ENCODE data around the gene KLHL29. TPM values are rescaled to one million over a fixed set of nuclear protein-coding genes. Genes with fewer than 3 reads are reported as not detected.

The KLHL29 gene
- total and polyA plus RNA-seq, 9 donors: 3.0 to 6.6 (median 3.9) TPM

GRCh38 chr2:23594460-23594825 lies 209.5 kb downstream of the KLHL29 start:
- Histone ChIP-seq H3K4me3 (no peak overlapping the region), H3K36me3 (no peaks in the 10 kb centered on the region), H3K9me3 (no peaks in the 10 kb centered on the region), H3K4me1 (ENCODE audit: insufficient read depth) (peaks cover 16% of the 10 kb centered on the region), H3K27me3 (no peaks in the 10 kb centered on the region), H3K27ac (no peak overlapping the region)
- TF ChIP-seq POLR2A (IDR thresholded peaks at IDR 0.05) (no peak), EP300 (IDR thresholded peaks at IDR 0.05) (no peak), CTCF (IDR thresholded peaks at IDR 0.05) (no peak)
- intact Hi-C loops (cut with DNase I): no loop called here
- WGBS, 3 donors: 29 to 47% (median 37%) methylated on average over 3 of the region's 3 CpGs
- DNase-seq: no peak

- no peak for TF ChIP-seq EP300 (IDR thresholded peaks at IDR 0.05)
- TF ChIP-seq POLR2A (IDR thresholded peaks at IDR 0.05): no peak
- TF ChIP-seq CTCF (IDR thresholded peaks at IDR 0.05): no peak
- Histone ChIP-seq H3K9me3 (no peaks in the 10 kb centered on the region), H3K4me3 (no peak overlapping the region), H3K27me3 (no peaks in the 10 kb centered on the region), H3K27ac (no peak overlapping the region), H3K4me1 (ENCODE audit: insufficient read depth) (peaks cover 14% of the 10 kb centered on the region), H3K36me3 (no peaks in the 10 kb centered on the region)
- peak in 1 of 5 donors; percentile 11 for DNase-seq
- WGBS, 3 donors: 79 to 83% (median 81%) methylated on average over 7 of the region's 7 CpGs
- intact Hi-C loops (cut with DNase I): no loop called here
Observed at GRCh38 chr2:23595021-23595420, 210.0 kb downstream of the KLHL29 start.

- TF ChIP-seq POLR2A (IDR thresholded peaks at IDR 0.05): no peak
- H3K27ac ChIP-seq: no peak overlapping the region
- peaks cover 12% of the 10 kb centered on the region for H3K4me1 ChIP-seq (ENCODE audit: insufficient read depth)
- DNase-seq: peak in 1 of 5 donors; percentile 27
- no peaks in the 10 kb centered on the region for H3K9me3 ChIP-seq
- no peaks in the 10 kb centered on the region for H3K27me3 ChIP-seq
- no peak overlapping the region for H3K4me3 ChIP-seq
- intact Hi-C loops (cut with DNase I): no loop called here
- no peaks in the 10 kb centered on the region for H3K36me3 ChIP-seq
- 76 to 85% (median 81%) methylated on average over 13 of the region's 13 CpGs for WGBS, 3 donors
Observed at GRCh38 chr2:23595601-23596251, 210.7 kb downstream of the KLHL29 start.

- Histone ChIP-seq H3K9me3 (no peaks in the 10 kb centered on the region), H3K36me3 (no peaks in the 10 kb centered on the region), H3K27ac (no peak overlapping the region), H3K4me3 (no peak overlapping the region), H3K27me3 (no peaks in the 10 kb centered on the region), H3K4me1 (ENCODE audit: insufficient read depth) (peaks cover 12% of the 10 kb centered on the region)
- intact Hi-C loops (cut with DNase I): no loop called here
- peak in 1 of 5 donors; percentile 3 for DNase-seq
- 82 to 90% (median 83%) methylated on average over 16 of the region's 16 CpGs for WGBS, 3 donors
- TF ChIP-seq EP300 (IDR thresholded peaks at IDR 0.05) (no peak), POLR2A (IDR thresholded peaks at IDR 0.05) (no peak)
Observed at GRCh38 chr2:23596316-23596885, 211.4 kb downstream of the KLHL29 start.

- no peak overlapping the region for H3K4me3 ChIP-seq
- peak in 1 of 5 donors; percentile 16 for DNase-seq
- 93 to 97% (median 95%) methylated on average over 9 of the region's 9 CpGs for WGBS, 3 donors
- H3K27me3 ChIP-seq: no peaks in the 10 kb centered on the region
- intact Hi-C loops (cut with DNase I): no loop called here
- no peaks in the 10 kb centered on the region for H3K36me3 ChIP-seq
- no peaks in the 10 kb centered on the region for H3K9me3 ChIP-seq
- H3K27ac ChIP-seq: no peak overlapping the region
- TF ChIP-seq POLR2A (IDR thresholded peaks at IDR 0.05): no peak
- no peak for TF ChIP-seq CTCF (IDR thresholded peaks at IDR 0.05)
- no peak for TF ChIP-seq EP300 (IDR thresholded peaks at IDR 0.05)
- H3K4me1 ChIP-seq (ENCODE audit: insufficient read depth): peaks cover 12% of the 10 kb centered on the region
Observed at GRCh38 chr2:23597687-23598086, 212.7 kb downstream of the KLHL29 start.

Measured in ovary (tissue), 9 donors.